GM15510 (cell line): ENCODE measurements around the gene CXCL13.

Experiments used
- POLR2A ChIP-seq: IDR thresholded peaks from 3 replicates; pipeline ENCODE4 v1.6.1; 2011; ENCODE audit warnings: borderline replicate concordance; ENCODE audit not compliant: insufficient read length; ENCODE audit errors: extremely low read depth

The CXCL13 gene, protein sequence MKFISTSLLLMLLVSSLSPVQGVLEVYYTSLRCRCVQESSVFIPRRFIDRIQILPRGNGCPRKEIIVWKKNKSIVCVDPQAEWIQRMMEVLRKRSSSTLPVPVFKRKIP

DNA sequence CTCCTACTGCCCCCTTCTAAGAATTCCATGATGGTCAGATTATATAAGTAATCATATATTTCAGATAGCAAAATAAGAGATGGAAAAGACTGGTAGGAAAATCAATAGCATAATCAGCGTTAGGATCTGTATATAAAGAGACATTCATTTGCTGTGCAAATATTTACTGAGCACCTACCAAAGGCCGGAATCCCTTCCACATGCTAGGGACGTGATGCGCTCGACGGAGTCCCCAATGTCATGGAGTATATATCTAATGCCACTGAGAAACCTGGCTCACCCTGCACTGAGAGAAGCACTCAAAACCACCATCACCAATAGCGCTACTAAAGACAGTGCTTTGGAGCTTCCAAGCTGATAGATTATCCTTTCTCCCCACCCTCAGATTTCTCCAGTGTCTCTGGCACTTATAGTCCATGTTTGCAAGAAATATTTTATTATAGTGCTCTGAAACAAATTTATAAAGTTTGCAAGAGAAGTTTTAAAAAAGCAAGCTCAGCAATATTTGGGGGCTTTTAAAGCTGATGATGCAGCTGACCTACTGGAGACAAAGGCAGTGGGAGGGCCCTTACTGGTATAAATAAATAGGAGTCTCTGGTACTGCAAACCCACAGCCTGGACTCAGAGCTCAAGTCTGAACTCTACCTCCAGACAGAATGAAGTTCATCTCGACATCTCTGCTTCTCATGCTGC is at the start of gene CXCL13:
TSS of gene CXCL13 (plus strand) at position 611 of the 693 bp plus-strand sequence. CDS start at position 657, 46 bp downstream.
- TF ChIP-seq POLR2A: no peak

- no peak for TF ChIP-seq POLR2A
Measured at GRCh38 chr4:77560170-77560569, 45.5 kb upstream of the CXCL13 start.

DNA sequence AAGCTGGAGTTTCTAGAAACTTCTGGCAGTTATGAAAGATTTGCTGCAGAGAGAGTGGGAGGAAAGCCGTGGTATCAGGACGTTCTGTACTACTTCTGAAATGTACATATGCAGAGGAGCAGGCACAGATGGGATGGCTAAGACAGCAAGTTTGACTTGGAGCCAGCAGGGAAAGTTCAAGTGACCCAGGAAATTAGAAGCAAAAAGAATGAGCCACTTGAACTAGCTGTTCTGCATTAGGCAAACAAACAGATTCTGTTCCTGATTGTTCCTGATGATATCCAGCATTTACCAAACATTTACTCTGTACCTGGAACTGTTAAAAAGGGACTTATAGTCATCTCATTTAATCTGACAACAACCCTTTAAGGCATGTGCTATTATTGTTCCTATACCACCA is 41.4 kb upstream of the CXCL13 start:
- TF ChIP-seq POLR2A: no peak

- TF ChIP-seq POLR2A: no peak
Measured at GRCh38 chr4:77566148-77566547, 39.5 kb upstream of the CXCL13 start.

DNA sequence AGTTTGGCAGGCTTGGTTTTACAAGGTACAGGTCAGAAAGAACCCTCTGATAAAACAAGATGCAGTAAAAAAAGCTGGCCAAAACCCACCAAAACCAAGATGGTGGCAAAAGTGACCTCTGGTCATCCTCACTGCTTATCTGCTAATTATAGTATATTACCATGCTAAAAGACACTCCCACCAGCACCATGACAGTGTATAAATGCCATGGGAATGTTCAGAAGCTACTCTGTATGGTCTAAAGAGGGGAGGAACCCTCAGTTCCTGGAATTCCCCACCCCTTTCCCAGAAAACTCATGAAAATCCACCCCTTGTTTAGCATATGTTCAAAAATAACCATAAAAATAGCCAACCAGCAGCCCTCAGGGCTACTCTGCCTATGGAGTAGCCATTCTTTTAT is 38.1 kb upstream of the CXCL13 start:
- no peak for TF ChIP-seq POLR2A

DNA sequence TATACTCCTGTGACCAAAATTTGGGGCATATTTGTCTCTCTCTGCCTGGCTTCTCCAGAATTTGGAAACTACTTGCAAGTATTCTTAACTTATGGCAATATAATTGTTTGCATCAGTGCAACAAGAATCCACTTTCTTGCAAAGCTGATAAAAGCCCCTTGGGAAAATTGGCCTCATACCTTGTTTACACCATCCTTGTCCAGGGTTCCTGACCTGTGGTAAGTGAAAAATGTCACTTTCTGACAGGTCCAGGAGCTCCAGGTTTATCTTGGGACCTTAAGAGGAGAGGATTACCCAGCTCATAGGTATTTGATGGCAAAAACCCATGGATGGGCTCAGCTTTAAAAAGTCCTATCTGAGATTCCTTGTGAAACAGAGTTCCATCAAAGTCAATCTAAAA is 29.3 kb upstream of the CXCL13 start:
- TF ChIP-seq POLR2A: no peak

DNA sequence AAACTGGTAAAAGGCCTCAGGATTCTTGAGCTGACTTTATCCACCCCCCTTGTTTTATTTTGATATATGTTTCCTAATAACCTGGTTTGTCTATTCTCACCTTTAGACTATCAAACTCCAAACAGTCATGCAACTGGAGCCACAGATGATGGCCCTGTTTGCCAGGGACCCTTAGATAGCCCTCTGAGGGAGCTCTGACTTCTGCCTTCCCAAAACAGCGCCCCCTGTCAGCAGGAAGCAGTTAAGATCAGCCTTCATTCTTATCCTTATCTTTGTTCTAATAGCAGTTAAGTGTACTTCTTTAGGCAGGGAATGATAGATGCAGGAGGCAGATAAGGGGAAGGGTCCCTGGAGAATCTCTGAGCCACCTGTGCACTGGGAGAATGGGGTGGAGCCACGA is 27.5 kb upstream of the CXCL13 start:
- TF ChIP-seq POLR2A: no peak

GRCh38 chr4:77579406-77580076 is 26.1 kb upstream of the CXCL13 start:
- no peak for TF ChIP-seq POLR2A

GRCh38 chr4:77581724-77582123 is 23.9 kb upstream of the CXCL13 start:
- TF ChIP-seq POLR2A: no peak

DNA sequence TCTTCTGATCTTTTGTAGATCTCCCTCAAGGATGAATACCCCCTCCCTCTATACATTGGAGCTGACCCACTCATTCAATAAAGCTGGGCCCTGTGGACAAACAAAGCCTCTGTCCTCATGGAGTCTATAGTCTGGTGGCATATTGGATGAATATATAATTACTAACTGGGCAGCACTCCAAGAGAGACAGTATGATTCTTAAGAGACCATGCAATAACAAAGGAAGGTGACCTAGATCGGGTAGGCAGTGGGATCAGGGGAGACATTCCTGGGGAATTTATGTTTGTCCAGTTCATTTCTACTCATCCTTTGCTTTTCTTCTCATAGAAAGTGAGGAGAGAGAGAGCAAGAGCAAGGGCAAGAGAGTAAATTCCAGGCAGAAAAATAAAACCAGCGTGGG is 23.5 kb upstream of the CXCL13 start:
- no peak for TF ChIP-seq POLR2A

DNA sequence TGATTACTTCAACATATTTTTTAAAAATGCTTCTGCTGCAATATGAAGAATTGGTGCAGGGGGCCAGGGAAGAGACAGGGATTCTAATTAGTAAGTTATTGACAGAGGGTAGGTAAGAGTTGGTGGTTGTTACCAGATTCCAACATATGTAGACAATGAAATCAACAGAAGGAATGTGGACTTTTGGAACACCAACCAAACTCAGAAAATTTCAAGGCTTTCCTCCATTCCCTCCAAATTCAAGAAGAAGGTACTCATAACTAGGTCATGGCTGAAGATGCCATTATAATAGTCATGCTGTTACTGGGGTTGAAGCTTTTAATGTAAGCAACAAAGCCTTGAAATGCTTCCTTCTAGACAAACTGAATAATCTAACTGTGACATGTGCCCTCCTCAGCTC is 22.9 kb upstream of the CXCL13 start:
- TF ChIP-seq POLR2A: no peak

DNA sequence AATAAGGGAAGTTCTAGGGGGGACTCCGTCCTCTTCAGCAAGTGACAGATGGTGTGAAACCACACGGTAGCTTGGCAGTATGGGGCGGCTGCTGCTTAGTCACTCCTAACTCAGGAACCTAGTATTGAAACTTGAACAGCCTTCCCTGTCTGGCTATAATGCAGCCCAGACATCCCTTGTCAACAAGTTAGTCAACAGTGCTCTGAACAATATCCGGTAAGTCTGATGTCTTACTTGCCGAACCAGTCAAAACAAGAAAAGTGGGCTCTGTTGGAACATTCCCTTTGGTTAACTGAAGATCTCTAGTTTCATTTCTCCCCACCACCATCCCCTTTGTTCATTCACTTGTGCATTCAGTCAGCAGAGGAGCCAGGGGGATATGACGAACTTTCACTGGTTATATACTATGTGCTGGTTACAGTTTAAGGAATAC is 18.7 kb upstream of the CXCL13 start:
- no peak for TF ChIP-seq POLR2A

- no peak for TF ChIP-seq POLR2A
Measured at GRCh38 chr4:77590482-77590881, 15.1 kb upstream of the CXCL13 start.

DNA sequence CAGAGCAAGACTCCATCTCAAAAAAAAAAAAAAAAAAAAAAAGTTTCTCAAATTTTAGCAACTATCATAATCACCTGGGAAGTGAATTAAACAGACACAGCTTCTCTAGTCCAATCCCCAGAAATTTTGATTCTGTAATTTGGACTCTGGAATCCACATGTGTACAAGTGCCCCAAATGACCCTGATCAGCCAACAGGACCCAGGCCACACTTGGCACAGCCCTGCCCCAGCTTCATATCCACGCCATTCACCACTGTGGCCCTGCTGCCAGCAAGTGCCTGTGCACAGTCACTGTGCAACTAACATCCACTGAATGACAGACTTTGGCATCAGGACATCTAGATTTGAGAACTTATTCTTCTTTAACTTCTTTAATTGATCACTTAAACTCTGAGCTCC is 14.1 kb upstream of the CXCL13 start:
- no peak for TF ChIP-seq POLR2A

GRCh38 chr4:77593101-77593500 is 12.5 kb upstream of the CXCL13 start:
- no peak for TF ChIP-seq POLR2A

- TF ChIP-seq POLR2A: no peak
Measured at GRCh38 chr4:77593993-77594392, 11.6 kb upstream of the CXCL13 start.
